Activated B cell treated with CpG ODN at 0.5 μM for 24 hours (primary cell): Measurements from ENCODE around the gene ATP5F1B. TPM values are rescaled to one million over a fixed set of nuclear protein-coding genes. Genes with fewer than 3 reads are reported as not detected.
A peak's percentile ranks its signal among the peaks of the same experiment; 100 is the strongest.

ENCODE experiments used
- ATAC-seq: fragments of 200-7000 bp; cut with Tn5 transposase; one replicate; pipeline ENCODE4 v1.10.0; 2021; ENCODE audit warnings: low read depth, mild to moderate bottlenecking, moderate library complexity
- CTCF ChIA-PET: fragments of 350-600 bp; sonication (Branson Sonifier 250); formaldehyde crosslinking; loops from one replicate; lab custom pipeline; 2021; ENCODE audit warnings: antibody characterized with exemption; lab: Charles Lee
- POLR2A ChIA-PET: fragments of 350-600 bp; sonication (Branson Sonifier 250); formaldehyde crosslinking; loops from one replicate; lab custom pipeline; 2021; ENCODE audit warnings: antibody characterized with exemption; lab: Charles Lee
- DNase-seq: peaks from one replicate; pipeline ENCODE4 v3.0.0; 2022
- H3K27ac Mint-ChIP-seq: one replicate; pipeline ENCODE4 v1.8.0; 2020; ENCODE audit warnings: mixed read lengths
- H3K27me3 Mint-ChIP-seq: one replicate; pipeline ENCODE4 v1.8.0; 2021; ENCODE audit warnings: mixed read lengths
- H3K36me3 Mint-ChIP-seq: one replicate; pipeline ENCODE4 v1.8.0; 2021; ENCODE audit warnings: low read depth, mixed read lengths
- H3K4me1 Mint-ChIP-seq: one replicate; pipeline ENCODE4 v1.8.0; 2021; ENCODE audit warnings: mixed read lengths
- H3K4me3 Mint-ChIP-seq: one replicate; pipeline ENCODE4 v1.8.0; 2020; ENCODE audit warnings: mild to moderate bottlenecking, mixed read lengths
- H3K9me3 Mint-ChIP-seq: one replicate; pipeline ENCODE4 v1.8.0; 2020; ENCODE audit warnings: mixed read lengths
- intact Hi-C: fragments of 100-400 bp; cut with micrococcal nuclease; formaldehyde crosslinking; loops from one replicate; pipeline ENCODE4 v1.15.1; 2024
- total RNA-seq: library from RNA; stranded (reverse); gene quantifications from 2 replicates; pipeline ENCODE4 v1.2.3, GENCODE V29; 2022
- TF ChIP-seq, protein P1 (sequence below): fragments of 200-600 bp; IDR thresholded peaks from one replicate; pipeline ENCODE4 v1.8.0; 2022; ENCODE audit warnings: antibody characterized with exemption, mild to moderate bottlenecking

Gene ATP5F1B
- total RNA-seq, 1 donor from 2014 or later, result 499 TPM

DNA sequence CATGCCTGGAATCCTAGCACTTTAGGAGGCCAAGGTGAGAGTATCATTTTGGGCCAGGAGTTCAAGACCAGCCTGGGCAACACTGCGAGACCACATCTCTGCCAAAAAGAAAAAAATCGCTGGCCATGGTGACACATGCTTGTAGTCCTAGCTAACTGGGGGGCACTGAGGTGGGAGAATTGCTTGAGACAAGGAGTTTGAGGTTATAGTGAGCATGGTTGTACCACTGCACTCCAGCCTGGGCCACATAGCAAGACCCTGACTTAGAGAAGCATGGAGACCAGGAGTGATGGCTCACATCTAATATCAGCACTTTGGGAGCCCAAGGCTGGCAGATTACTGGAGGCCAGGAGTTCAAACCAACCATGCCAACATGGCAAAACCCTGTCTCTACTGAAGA is 33.1 kb upstream of the ATP5F1B start:
- H3K27ac Mint-ChIP-seq, result peak overlapping the region; percentile 41
- H3K9me3 Mint-ChIP-seq, result no peaks in the 10 kb centered on the region
- intact Hi-C loops, result no loop called here
- H3K4me3 Mint-ChIP-seq, result no peak overlapping the region
- ATAC-seq, result no peak
- H3K4me1 Mint-ChIP-seq, result peaks cover 56% of the 10 kb centered on the region
- ChIA-PET POLR2A (interaction anchor here (0.6 to 3.4 kb wide), 3 partner anchors 9 to 861 kb away, joined by 3 to 19 read pairs (median 9); partner anchors contain the start of genes ORMDL2 and PTGES3), CTCF (interaction anchor here (1.5 kb wide), 1 partner anchor 77 kb away, joined by 4 read pairs; no protein-coding TSS in a partner anchor)
- H3K36me3 Mint-ChIP-seq, result peaks cover 46% of the 10 kb centered on the region
- TF ChIP-seq, protein P1, sequence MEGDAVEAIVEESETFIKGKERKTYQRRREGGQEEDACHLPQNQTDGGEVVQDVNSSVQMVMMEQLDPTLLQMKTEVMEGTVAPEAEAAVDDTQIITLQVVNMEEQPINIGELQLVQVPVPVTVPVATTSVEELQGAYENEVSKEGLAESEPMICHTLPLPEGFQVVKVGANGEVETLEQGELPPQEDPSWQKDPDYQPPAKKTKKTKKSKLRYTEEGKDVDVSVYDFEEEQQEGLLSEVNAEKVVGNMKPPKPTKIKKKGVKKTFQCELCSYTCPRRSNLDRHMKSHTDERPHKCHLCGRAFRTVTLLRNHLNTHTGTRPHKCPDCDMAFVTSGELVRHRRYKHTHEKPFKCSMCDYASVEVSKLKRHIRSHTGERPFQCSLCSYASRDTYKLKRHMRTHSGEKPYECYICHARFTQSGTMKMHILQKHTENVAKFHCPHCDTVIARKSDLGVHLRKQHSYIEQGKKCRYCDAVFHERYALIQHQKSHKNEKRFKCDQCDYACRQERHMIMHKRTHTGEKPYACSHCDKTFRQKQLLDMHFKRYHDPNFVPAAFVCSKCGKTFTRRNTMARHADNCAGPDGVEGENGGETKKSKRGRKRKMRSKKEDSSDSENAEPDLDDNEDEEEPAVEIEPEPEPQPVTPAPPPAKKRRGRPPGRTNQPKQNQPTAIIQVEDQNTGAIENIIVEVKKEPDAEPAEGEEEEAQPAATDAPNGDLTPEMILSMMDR, result no peak
- DNase-seq, result peak; percentile 11
- H3K27me3 Mint-ChIP-seq, result no peaks in the 10 kb centered on the region

DNA sequence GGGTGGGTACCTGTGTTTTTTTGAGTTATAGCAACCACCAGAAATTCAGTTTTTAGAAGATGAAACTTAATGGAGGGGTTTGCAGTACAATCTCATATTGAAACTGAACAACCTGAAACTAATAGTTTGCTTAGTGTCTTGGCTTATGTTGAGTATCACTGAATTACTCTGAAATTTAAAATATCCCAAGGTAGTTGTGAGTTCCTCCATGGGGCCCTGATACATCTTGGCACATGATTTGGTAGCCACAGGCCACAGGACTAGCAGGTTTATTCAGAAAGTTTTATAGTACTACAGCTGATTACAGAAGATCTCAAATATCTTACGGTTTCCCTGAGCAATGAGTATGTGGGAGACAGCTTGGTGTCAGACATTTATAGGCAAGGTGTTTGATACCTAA is 31.9 kb upstream of the ATP5F1B start:
- H3K36me3 Mint-ChIP-seq, result peaks cover 49% of the 10 kb centered on the region
- H3K4me1 Mint-ChIP-seq, result peaks cover 53% of the 10 kb centered on the region
- ChIA-PET CTCF (interaction anchor here (1.6 kb wide), 1 partner anchor 41 kb away, joined by 3 read pairs; no protein-coding TSS in a partner anchor), POLR2A (interaction anchor here (0.5 to 3.4 kb wide), 4 partner anchors 10 to 299 kb away, joined by 3 to 19 read pairs (median 3); partner anchors contain the start of genes NACA and PTGES3)
- no peak overlapping the region for H3K4me3 Mint-ChIP-seq
- DNase-seq (no peak), ATAC-seq (no peak)
- intact Hi-C loops, result no loop called here
- H3K27ac Mint-ChIP-seq, result peak overlapping the region; percentile 42
- TF ChIP-seq, protein P1, result no peak
- H3K27me3 Mint-ChIP-seq, result no peaks in the 10 kb centered on the region
- no peaks in the 10 kb centered on the region for H3K9me3 Mint-ChIP-seq

DNA sequence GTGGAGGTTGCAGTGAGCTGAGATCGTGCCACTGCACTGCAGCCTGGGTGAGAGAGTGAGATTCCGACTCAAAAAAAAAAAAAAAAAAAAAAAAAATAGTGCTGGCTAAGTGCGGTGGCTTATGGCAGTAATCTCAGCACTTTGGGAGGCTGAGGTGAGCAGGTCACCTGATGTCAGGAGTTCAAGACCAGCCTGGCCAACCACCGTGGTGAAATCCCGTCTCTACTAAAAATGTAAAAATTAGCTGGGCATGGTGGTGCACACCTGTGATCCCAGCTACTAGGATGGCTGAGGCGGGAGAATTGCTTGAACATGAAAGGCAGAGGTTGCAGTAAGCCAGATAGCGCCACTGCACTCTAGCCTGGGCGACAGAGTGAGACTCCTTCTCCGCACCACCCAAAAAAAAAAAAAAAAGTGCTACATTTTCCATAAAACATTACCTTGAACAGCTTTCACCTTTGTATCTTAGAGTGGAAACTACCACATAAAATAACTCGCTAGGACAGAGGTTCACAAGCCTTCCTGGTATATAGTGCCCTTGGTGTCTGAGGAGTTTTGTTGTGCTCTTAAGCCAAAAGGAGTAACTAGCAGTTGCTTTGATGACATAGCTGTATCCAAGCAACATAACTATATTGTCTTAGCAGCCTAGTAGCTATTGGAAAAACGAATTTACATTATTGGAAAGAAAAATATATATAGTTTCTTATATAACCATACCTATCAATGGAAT is 31.2 kb upstream of the ATP5F1B start:
- Mint-ChIP-seq H3K27ac (no peak overlapping the region), H3K27me3 (no peaks in the 10 kb centered on the region), H3K9me3 (no peaks in the 10 kb centered on the region), H3K36me3 (peaks cover 53% of the 10 kb centered on the region), H3K4me1 (peaks cover 46% of the 10 kb centered on the region), H3K4me3 (no peak overlapping the region)
- ATAC-seq, result no peak
- DNase-seq, result no peak
- POLR2A ChIA-PET, result interaction anchor here (0.5 to 3.4 kb wide), 5 partner anchors 11 to 298 kb away, joined by 3 to 19 read pairs (median 3); partner anchors contain the start of genes NACA and PTGES3
- CTCF ChIA-PET, result interaction anchor here (1.6 kb wide), 1 partner anchor 40 kb away, joined by 3 read pairs; no protein-coding TSS in a partner anchor
- intact Hi-C loops, result no loop called here
- TF ChIP-seq, protein P1, result no peak

DNA sequence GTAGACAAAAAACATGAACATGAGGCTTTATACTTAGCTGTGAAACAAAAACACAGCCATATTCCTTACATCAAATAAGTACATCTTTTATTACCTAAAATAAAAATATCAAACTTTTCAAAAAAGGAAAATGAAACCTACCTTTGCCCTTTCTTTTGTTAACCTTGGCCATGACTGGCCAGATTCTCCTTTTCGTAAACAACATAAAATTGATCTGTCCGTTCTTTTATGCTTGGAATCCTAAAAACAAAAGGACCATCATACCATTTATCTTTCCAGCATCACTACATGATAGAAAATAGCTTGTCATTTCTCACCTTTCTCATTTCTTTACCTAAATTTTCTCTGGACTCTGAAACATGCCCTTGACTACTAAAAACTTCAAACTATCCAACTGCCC is 25.8 kb upstream of the ATP5F1B start:
- H3K4me3 Mint-ChIP-seq, result no peak overlapping the region
- ChIA-PET CTCF (no interaction called here), POLR2A (interaction anchor here (0.6 to 1.9 kb wide), 4 partner anchors 13 to 42 kb away, joined by 3 to 6 read pairs (median 3); partner anchors contain the start of gene PTGES3)
- TF ChIP-seq, protein P1, result no peak
- H3K27me3 Mint-ChIP-seq, result no peaks in the 10 kb centered on the region
- intact Hi-C loops, result no loop called here
- H3K4me1 Mint-ChIP-seq, result peaks cover 19% of the 10 kb centered on the region
- DNase-seq (no peak), ATAC-seq (no peak)
- peaks cover 65% of the 10 kb centered on the region for H3K36me3 Mint-ChIP-seq
- H3K9me3 Mint-ChIP-seq, result no peaks in the 10 kb centered on the region
- no peak overlapping the region for H3K27ac Mint-ChIP-seq

DNA sequence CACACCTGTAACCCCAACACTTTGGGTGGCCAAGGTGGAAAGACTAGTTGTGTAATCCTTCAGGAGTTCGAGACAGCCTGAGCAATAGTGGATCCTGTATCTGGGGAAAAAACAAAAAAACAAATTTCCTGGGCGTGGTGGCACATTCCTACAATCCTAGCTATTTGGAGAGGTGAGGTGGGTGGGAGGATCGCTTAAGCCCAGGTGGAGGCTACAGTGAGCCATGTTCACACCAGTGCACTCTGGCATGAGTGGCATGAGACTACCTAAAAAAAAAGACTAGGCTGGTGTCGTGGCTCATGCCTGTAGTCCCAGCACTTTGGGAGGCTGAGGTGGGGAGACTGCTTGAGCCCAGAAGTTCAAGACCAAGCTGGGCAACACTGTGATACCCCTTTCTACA is 25.1 kb upstream of the ATP5F1B start:
- DNase-seq (no peak), ATAC-seq (no peak)
- Mint-ChIP-seq H3K9me3 (no peaks in the 10 kb centered on the region), H3K27ac (no peak overlapping the region), H3K4me1 (peaks cover 16% of the 10 kb centered on the region), H3K36me3 (peaks cover 68% of the 10 kb centered on the region), H3K4me3 (no peak overlapping the region), H3K27me3 (no peaks in the 10 kb centered on the region)
- intact Hi-C loops, result no loop called here
- TF ChIP-seq, protein P1, result no peak
- CTCF ChIA-PET, result interaction anchor here (1.2 kb wide), 1 partner anchor 34 kb away, joined by 4 read pairs; no protein-coding TSS in a partner anchor
- POLR2A ChIA-PET, result interaction anchor here (0.6 to 1.9 kb wide), 5 partner anchors 14 to 41 kb away, joined by 3 to 6 read pairs (median 3); partner anchors contain the start of genes ATP5F1B and PTGES3
